ENCODE results near the gene PPARG. TPM values are rescaled to one million over a fixed set of nuclear protein-coding genes. Genes with fewer than 3 reads are reported as not detected.
"Not testable (repeated sequence)": the region's sequence is repeated elsewhere in the genome, so short reads cannot be mapped to it uniquely, and the experiment has no call there.

Gene PPARG
- polyA plus RNA-seq, 3 donors from 2014 or later, result not detected

- H3K4me1 Mint-ChIP-seq, result no peaks in the 10 kb centered on the region
- no peak for DNase-seq
- H3K27me3 Mint-ChIP-seq (ENCODE audit: low read depth in 3 of 3), result peaks cover 2 to 4% (median 2%) of the 10 kb centered on the region in 3 donors
- H3K27ac Mint-ChIP-seq, result no peak overlapping the region
- no peak overlapping the region for H3K4me3 Mint-ChIP-seq
- H3K36me3 Mint-ChIP-seq, result no peaks in the 10 kb centered on the region
- H3K9me3 Mint-ChIP-seq, result peaks cover 0 to 2% (median 0%) of the 10 kb centered on the region in 6 donors
Observed at GRCh38 chr3:12371525-12372140, 82.8 kb downstream of the PPARG start.

- DNase-seq, result no peak
- no peaks in the 10 kb centered on the region for H3K36me3 Mint-ChIP-seq
- H3K4me3 Mint-ChIP-seq, result no peak overlapping the region
- H3K9me3 Mint-ChIP-seq, result peaks cover 0 to 2% (median 0%) of the 10 kb centered on the region in 6 donors
- H3K27ac Mint-ChIP-seq, result no peak overlapping the region
- H3K27me3 Mint-ChIP-seq (ENCODE audit: low read depth in 3 of 3), result peaks cover 2 to 4% (median 2%) of the 10 kb centered on the region in 3 donors
- H3K4me1 Mint-ChIP-seq, result no peaks in the 10 kb centered on the region
Observed at GRCh38 chr3:12372741-12373280, 83.9 kb downstream of the PPARG start.

- H3K4me1 Mint-ChIP-seq, result no peaks in the 10 kb centered on the region
- DNase-seq, result no peak
- H3K27ac Mint-ChIP-seq, result no peak overlapping the region
- H3K9me3 Mint-ChIP-seq, result peaks cover 0 to 2% (median 0%) of the 10 kb centered on the region in 6 donors
- peaks cover 2 to 6% (median 4%) of the 10 kb centered on the region in 3 donors for H3K27me3 Mint-ChIP-seq (ENCODE audit: low read depth in 3 of 3)
- H3K4me3 Mint-ChIP-seq, result no peak overlapping the region
- H3K36me3 Mint-ChIP-seq, result no peaks in the 10 kb centered on the region
Observed at GRCh38 chr3:12375572-12375971, 86.7 kb downstream of the PPARG start.

- Mint-ChIP-seq H3K4me3 (no peak overlapping the region), H3K27me3 (ENCODE audit: low read depth in 3 of 3) (peaks cover 2 to 4% (median 2%) of the 10 kb centered on the region in 3 donors), H3K27ac (no peak overlapping the region), H3K36me3 (no peaks in the 10 kb centered on the region), H3K4me1 (no peaks in the 10 kb centered on the region), H3K9me3 (peaks cover 0 to 2% (median 0%) of the 10 kb centered on the region in 6 donors)
- no peak for DNase-seq
Observed at GRCh38 chr3:12379640-12380429, 91.0 kb downstream of the PPARG start.

- no peak for DNase-seq
- no peaks in the 10 kb centered on the region for H3K9me3 Mint-ChIP-seq
- H3K4me3 Mint-ChIP-seq, result no peak overlapping the region
- H3K4me1 Mint-ChIP-seq, result no peaks in the 10 kb centered on the region
- H3K27me3 Mint-ChIP-seq (ENCODE audit: low read depth in 3 of 3), result peaks cover 2 to 4% (median 2%) of the 10 kb centered on the region in 3 donors
- H3K27ac Mint-ChIP-seq, result no peak overlapping the region
- H3K36me3 Mint-ChIP-seq, result no peaks in the 10 kb centered on the region
Observed at GRCh38 chr3:12380461-12380860, 91.6 kb downstream of the PPARG start.

- H3K4me1 Mint-ChIP-seq, result no peaks in the 10 kb centered on the region
- peaks cover 2 to 4% (median 4%) of the 10 kb centered on the region in 3 donors for H3K27me3 Mint-ChIP-seq (ENCODE audit: low read depth in 3 of 3)
- H3K4me3 Mint-ChIP-seq, result no peak overlapping the region
- no peaks in the 10 kb centered on the region for H3K36me3 Mint-ChIP-seq
- no peak for DNase-seq
- no peak overlapping the region for H3K27ac Mint-ChIP-seq
- peaks cover 0 to 1% (median 0%) of the 10 kb centered on the region in 6 donors for H3K9me3 Mint-ChIP-seq
Observed at GRCh38 chr3:12381199-12381598, 92.3 kb downstream of the PPARG start.

- Mint-ChIP-seq H3K27ac (no peak overlapping the region), H3K9me3 (peaks cover 0 to 2% (median 0%) of the 10 kb centered on the region in 6 donors), H3K4me1 (no peaks in the 10 kb centered on the region), H3K4me3 (no peak overlapping the region), H3K36me3 (no peaks in the 10 kb centered on the region), H3K27me3 (ENCODE audit: low read depth in 3 of 3) (peaks cover 0 to 4% (median 4%) of the 10 kb centered on the region in 3 donors)
- no peak for DNase-seq
Observed at GRCh38 chr3:12383218-12383617, 94.3 kb downstream of the PPARG start.

- Mint-ChIP-seq H3K9me3 (peaks cover 0 to 2% (median 0%) of the 10 kb centered on the region in 6 donors), H3K27ac (no peak overlapping the region), H3K27me3 (ENCODE audit: low read depth in 3 of 3) (peaks cover 0 to 7% (median 4%) of the 10 kb centered on the region in 3 donors), H3K4me3 (no peak overlapping the region), H3K36me3 (no peaks in the 10 kb centered on the region), H3K4me1 (no peaks in the 10 kb centered on the region)
- DNase-seq, result no peak
Observed at GRCh38 chr3:12384451-12385233, 95.8 kb downstream of the PPARG start.

GRCh38 chr3:12386514-12387291 is 97.8 kb downstream of the PPARG start:
- H3K4me1 Mint-ChIP-seq; H3K9me3 Mint-ChIP-seq; H3K36me3 Mint-ChIP-seq; H3K27me3 Mint-ChIP-seq (ENCODE audit: low read depth in 3 of 3); H3K27ac Mint-ChIP-seq; H3K4me3 Mint-ChIP-seq; DNase-seq: not testable (repeated sequence)

- H3K36me3 Mint-ChIP-seq, result no peaks in the 10 kb centered on the region
- no peak overlapping the region for H3K4me3 Mint-ChIP-seq
- no peak overlapping the region for H3K27ac Mint-ChIP-seq
- no peak for DNase-seq
- peaks cover 0 to 8% (median 3%) of the 10 kb centered on the region in 3 donors for H3K27me3 Mint-ChIP-seq (ENCODE audit: low read depth in 3 of 3)
- no peaks in the 10 kb centered on the region for H3K4me1 Mint-ChIP-seq
- H3K9me3 Mint-ChIP-seq, result peaks cover 0 to 2% (median 0%) of the 10 kb centered on the region in 6 donors
Observed at GRCh38 chr3:12388185-12388584, 99.3 kb downstream of the PPARG start.

GRCh38 chr3:12392101-12392878 is 103.4 kb downstream of the PPARG start:
- Mint-ChIP-seq H3K9me3 (peaks cover 0 to 1% (median 0%) of the 10 kb centered on the region in 6 donors), H3K36me3 (no peaks in the 10 kb centered on the region), H3K27ac (no peak overlapping the region), H3K27me3 (ENCODE audit: low read depth in 3 of 3) (peaks cover 0 to 3% (median 3%) of the 10 kb centered on the region in 3 donors), H3K4me3 (no peak overlapping the region), H3K4me1 (no peaks in the 10 kb centered on the region)
- no peak for DNase-seq

- no peak overlapping the region for H3K27ac Mint-ChIP-seq
- no peaks in the 10 kb centered on the region for H3K4me1 Mint-ChIP-seq
- peaks cover 0 to 9% (median 6%) of the 10 kb centered on the region in 3 donors for H3K27me3 Mint-ChIP-seq (ENCODE audit: low read depth in 3 of 3)
- DNase-seq, result no peak
- no peak overlapping the region for H3K4me3 Mint-ChIP-seq
- H3K36me3 Mint-ChIP-seq, result no peaks in the 10 kb centered on the region
- peaks cover 0 to 1% (median 0%) of the 10 kb centered on the region in 6 donors for H3K9me3 Mint-ChIP-seq
Observed at GRCh38 chr3:12393894-12394293, 105.0 kb downstream of the PPARG start.

Measured in immature natural killer cell (primary cell).